ENCODE results near the gene TAP1.
A peak's percentile ranks its signal among the peaks of the same experiment; 100 is the strongest.

TAP1 gene

GRCh38 chr6:32838114-32838958 lies 15.2 kb downstream of the TAP1 start, which contains the start of gene TAP2:
Gene TAP2 (minus strand): TSS chr6:32838739. CDS start chr6:32838233, 506 bp downstream.
- H3K9me3 ChIP-seq (ENCODE audit: low read depth, low read length), result no peaks in the 10 kb centered on the region
- DNase-seq (ENCODE audit: low read depth, low spot score), result peak; percentile 22
- peak within 1 kb of the TSS; percentile 87 for H3K9ac ChIP-seq (ENCODE audit: insufficient read length)
- no peaks in the 10 kb centered on the region for H3K36me3 ChIP-seq (ENCODE audit: insufficient read depth, low read length)
- peak within 1 kb of the TSS; percentile 98 for H3K4me3 ChIP-seq
- TF ChIP-seq POLR2AphosphoS5 (IDR thresholded peaks at IDR 0.05; ENCODE audit: borderline replicate concordance, low read depth, low read length), result peak; percentile 33; the same call in 1 of the 2 replicates
- TF ChIP-seq EZH2 (IDR thresholded peaks at IDR 0.05), result no peak
- no peak for TF ChIP-seq FOXP2 (optimal IDR thresholded peaks at IDR 0.05; ENCODE audit: control extremely low read depth, extremely low read length, insufficient read depth)
- peak within 1 kb of the TSS; percentile 57; the same call in 1 of the 2 replicates for H3K27ac ChIP-seq

DNA sequence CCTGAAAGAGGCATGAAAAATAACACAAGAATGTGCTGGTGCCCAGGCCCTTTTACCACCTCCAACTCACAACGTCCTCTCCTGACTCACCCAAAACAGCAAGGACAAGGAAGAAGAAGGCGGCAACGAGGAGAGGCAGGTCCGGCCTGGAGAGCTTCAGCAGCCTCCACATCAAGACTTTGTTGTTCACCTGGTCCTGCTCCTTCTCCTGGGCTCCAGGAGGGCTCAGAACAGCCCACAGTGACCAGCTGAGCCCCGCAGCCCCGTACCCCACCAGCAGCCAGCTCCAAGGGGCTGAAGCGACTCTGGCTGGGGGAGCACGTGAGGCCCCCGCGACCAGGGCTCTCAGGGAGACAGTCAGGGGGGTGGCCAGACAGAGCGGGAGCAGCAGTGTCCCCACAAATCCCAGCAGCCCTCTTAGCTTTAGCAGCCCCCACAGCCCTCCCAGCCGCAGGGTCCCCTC lies 15.8 kb downstream of the TAP1 start:
- H3K27ac ChIP-seq, result no peak overlapping the region
- no peak for TF ChIP-seq POLR2AphosphoS5 (IDR thresholded peaks at IDR 0.05; ENCODE audit: borderline replicate concordance, low read depth, low read length)
- H3K36me3 ChIP-seq (ENCODE audit: insufficient read depth, low read length), result no peaks in the 10 kb centered on the region
- peak overlapping the region; percentile 98 for H3K4me3 ChIP-seq
- DNase-seq (ENCODE audit: low read depth, low spot score), result no peak
- no peaks in the 10 kb centered on the region for H3K9me3 ChIP-seq (ENCODE audit: low read depth, low read length)
- peak overlapping the region; percentile 87 for H3K9ac ChIP-seq (ENCODE audit: insufficient read length)

DNA sequence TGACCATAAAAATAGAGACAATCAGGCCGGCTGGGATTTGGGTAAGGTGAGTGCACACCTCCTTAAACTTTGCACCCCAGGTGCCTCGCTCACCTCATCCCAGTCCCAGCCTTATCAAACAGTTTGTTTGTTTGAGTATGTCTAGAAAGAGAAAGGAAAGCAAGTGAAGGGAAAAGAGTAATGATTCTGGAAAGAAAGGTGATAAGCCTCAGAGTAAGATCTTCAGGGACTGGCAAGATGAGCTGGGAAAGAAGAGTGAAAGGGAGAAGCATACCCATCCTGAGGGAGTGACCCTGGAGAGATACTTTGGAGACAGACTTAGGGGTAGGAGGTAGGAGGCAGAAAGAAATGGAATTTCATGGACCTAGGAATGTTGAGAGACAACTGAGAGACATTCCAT lies 16.6 kb downstream of the TAP1 start:
- H3K9me3 ChIP-seq (ENCODE audit: low read depth, low read length), result no peaks in the 10 kb centered on the region
- H3K4me3 ChIP-seq, result no peak overlapping the region
- H3K27ac ChIP-seq, result no peak overlapping the region
- TF ChIP-seq POLR2AphosphoS5 (IDR thresholded peaks at IDR 0.05; ENCODE audit: borderline replicate concordance, low read depth, low read length) (no peak), EZH2 (IDR thresholded peaks at IDR 0.05) (no peak), FOXP2 (optimal IDR thresholded peaks at IDR 0.05; ENCODE audit: control extremely low read depth, extremely low read length, insufficient read depth) (no peak)
- no peaks in the 10 kb centered on the region for H3K36me3 ChIP-seq (ENCODE audit: insufficient read depth, low read length)
- no peak for DNase-seq (ENCODE audit: low read depth, low spot score)
- H3K9ac ChIP-seq (ENCODE audit: insufficient read length), result no peak overlapping the region

DNA sequence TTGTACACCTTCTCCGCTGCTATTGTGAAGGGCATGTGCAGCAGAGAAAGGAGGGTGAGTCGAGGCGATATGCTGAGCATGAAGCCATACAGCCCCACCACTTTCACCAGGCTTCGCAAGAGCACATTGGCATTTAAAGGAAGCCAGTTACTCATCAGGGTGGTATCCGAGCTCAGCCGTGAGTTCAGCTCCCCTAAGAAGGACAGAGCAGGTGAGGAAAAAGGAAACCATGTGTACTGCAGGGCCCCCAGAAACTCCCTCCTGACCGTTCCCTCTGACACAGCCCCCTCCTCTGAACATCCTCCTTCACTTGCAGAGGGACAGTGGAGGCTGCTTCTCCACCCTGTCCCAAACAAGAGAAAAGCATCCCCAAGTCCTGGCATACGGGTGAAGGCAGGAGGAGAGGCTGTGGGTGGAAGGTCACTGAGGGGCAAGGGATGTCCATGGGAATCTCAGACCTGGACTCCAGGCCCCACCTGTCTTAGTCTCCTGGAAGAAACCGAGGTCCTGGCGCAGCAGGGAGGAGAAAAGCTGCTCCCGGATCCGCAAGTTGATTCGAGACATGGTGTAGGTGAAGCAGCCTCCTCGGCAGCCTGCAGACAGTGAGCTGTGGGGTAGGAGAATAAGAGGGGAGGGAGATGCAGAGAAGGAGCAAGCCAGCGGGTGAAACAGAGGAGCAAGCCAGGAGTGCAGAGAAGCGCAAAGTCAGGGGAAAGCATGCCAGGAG lies 18.2 kb downstream of the TAP1 start:
- Histone ChIP-seq H3K4me3 (no peak overlapping the region), H3K9ac (ENCODE audit: insufficient read length) (no peak overlapping the region), H3K27ac (no peak overlapping the region), H3K9me3 (ENCODE audit: low read depth, low read length) (no peaks in the 10 kb centered on the region), H3K36me3 (ENCODE audit: insufficient read depth, low read length) (no peaks in the 10 kb centered on the region; the same call in 1 of the 2 replicates)
- TF ChIP-seq POLR2AphosphoS5 (IDR thresholded peaks at IDR 0.05; ENCODE audit: borderline replicate concordance, low read depth, low read length), result no peak
- no peak for TF ChIP-seq FOXP2 (optimal IDR thresholded peaks at IDR 0.05; ENCODE audit: control extremely low read depth, extremely low read length, insufficient read depth)
- TF ChIP-seq EZH2 (IDR thresholded peaks at IDR 0.05), result no peak
- DNase-seq (ENCODE audit: low read depth, low spot score), result no peak

DNA sequence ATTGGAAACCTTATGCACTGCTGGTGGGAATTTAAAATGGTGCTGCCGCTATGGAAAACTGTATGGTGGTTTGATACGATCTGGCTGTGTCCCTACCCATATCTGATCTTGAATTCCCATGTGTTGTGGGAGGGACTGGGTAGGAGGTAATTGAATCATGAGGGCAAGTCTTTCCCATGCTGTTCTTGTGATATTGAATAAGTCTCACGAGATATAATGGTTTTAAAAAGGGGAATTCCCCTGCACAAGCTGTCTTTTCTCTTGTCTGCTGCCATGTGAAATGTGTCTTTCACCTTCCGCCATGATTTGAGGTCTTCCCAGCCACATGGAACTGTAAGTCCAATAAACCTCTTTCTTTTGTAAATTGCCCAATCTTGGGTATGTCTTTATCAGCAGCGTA lies 19.8 kb downstream of the TAP1 start:
- TF ChIP-seq EZH2 (IDR thresholded peaks at IDR 0.05), result no peak
- TF ChIP-seq FOXP2 (optimal IDR thresholded peaks at IDR 0.05; ENCODE audit: control extremely low read depth, extremely low read length, insufficient read depth), result no peak
- TF ChIP-seq POLR2AphosphoS5 (IDR thresholded peaks at IDR 0.05; ENCODE audit: borderline replicate concordance, low read depth, low read length), result no peak
- Histone ChIP-seq H3K9me3 (ENCODE audit: low read depth, low read length) (no peaks in the 10 kb centered on the region), H3K27ac (no peak overlapping the region), H3K4me3 (no peak overlapping the region), H3K36me3 (ENCODE audit: insufficient read depth, low read length) (no peaks in the 10 kb centered on the region; the same call in 1 of the 2 replicates), H3K9ac (ENCODE audit: insufficient read length) (no peak overlapping the region)
- no peak for DNase-seq (ENCODE audit: low read depth, low spot score)

DNA sequence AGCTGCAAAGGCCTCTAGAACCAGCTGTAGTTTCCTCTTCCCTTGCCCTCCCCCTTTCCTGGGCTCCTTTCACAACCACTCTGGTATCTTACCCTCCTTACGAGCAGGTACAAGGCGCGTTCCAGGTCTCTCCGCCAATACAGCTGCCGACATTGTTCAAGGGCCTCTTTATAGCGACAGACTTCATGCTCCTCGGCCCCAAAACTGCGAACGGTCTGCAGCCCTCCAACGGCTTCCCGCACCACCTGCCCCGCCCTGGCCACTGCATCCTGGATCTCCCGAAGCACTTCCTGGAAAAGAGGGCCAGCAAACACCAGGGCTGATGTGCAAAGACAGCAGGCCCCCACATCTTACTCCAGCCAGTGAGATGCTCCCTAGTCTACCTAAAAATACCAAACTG lies 21.0 kb downstream of the TAP1 start:
- Histone ChIP-seq H3K36me3 (ENCODE audit: insufficient read depth, low read length) (no peaks in the 10 kb centered on the region; the same call in 1 of the 2 replicates), H3K9me3 (ENCODE audit: low read depth, low read length) (no peaks in the 10 kb centered on the region), H3K27ac (no peak overlapping the region), H3K4me3 (no peak overlapping the region), H3K9ac (ENCODE audit: insufficient read length) (no peak overlapping the region)
- DNase-seq (ENCODE audit: low read depth, low spot score), result no peak
- no peak for TF ChIP-seq POLR2AphosphoS5 (IDR thresholded peaks at IDR 0.05; ENCODE audit: borderline replicate concordance, low read depth, low read length)
- TF ChIP-seq FOXP2 (optimal IDR thresholded peaks at IDR 0.05; ENCODE audit: control extremely low read depth, extremely low read length, insufficient read depth), result no peak
- TF ChIP-seq EZH2 (IDR thresholded peaks at IDR 0.05), result no peak

DNA sequence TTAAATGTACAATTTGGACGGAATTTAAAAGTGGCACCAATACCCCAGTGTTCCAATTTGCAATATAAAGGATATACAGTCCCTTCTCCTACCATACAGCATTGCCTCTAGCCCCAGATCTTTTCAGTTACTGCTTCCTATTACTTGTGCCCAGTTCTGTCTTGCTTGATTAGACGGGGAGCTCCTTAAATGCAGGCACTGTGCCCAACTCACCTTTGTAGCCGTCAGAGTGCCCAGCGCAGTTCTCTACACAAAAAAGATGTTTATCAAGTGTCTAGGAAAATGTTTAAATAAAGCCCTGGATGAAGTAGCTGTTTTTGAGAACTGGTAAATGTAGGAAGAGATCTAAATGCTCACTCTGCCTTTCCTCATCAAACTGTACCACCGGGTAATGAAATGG lies 22.6 kb downstream of the TAP1 start:
- Histone ChIP-seq H3K27ac (no peak overlapping the region), H3K36me3 (ENCODE audit: insufficient read depth, low read length) (no peaks in the 10 kb centered on the region; the same call in 1 of the 2 replicates), H3K9me3 (ENCODE audit: low read depth, low read length) (no peaks in the 10 kb centered on the region), H3K4me3 (no peak overlapping the region), H3K9ac (ENCODE audit: insufficient read length) (no peak overlapping the region)
- no peak for TF ChIP-seq FOXP2 (optimal IDR thresholded peaks at IDR 0.05; ENCODE audit: control extremely low read depth, extremely low read length, insufficient read depth)
- TF ChIP-seq EZH2 (IDR thresholded peaks at IDR 0.05), result no peak
- no peak for TF ChIP-seq POLR2AphosphoS5 (IDR thresholded peaks at IDR 0.05; ENCODE audit: borderline replicate concordance, low read depth, low read length)
- no peak for DNase-seq (ENCODE audit: low read depth, low spot score)

DNA sequence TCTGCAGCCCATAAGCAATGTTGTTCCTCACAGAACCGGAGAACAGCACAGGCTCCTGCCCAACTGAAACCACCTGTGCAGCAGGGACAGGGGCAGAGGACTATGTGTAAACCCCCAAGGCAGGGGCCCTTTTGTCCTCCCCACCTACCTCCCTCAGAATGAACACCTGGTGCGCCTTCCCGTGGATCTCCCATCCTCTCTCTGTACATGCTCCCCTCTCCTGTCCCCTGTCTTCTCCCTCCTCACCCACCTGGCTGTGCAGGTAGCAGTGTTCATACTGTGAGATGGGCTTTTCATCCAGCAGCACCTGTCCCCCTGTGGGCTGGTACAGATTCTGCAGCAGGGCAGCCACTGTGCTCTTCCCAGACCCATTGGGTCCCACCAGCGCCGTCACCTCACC lies 23.5 kb downstream of the TAP1 start:
- no peaks in the 10 kb centered on the region; the same call in 1 of the 2 replicates for H3K36me3 ChIP-seq (ENCODE audit: insufficient read depth, low read length)

More for the DNA sequence above, 23.5 kb downstream of the TAP1 start:
- no peaks in the 10 kb centered on the region for H3K9me3 ChIP-seq (ENCODE audit: low read depth, low read length)
- no peak for DNase-seq (ENCODE audit: low read depth, low spot score)
- no peak overlapping the region for H3K27ac ChIP-seq
- H3K4me3 ChIP-seq, result no peak overlapping the region
- H3K9ac ChIP-seq (ENCODE audit: insufficient read length), result no peak overlapping the region
- TF ChIP-seq FOXP2 (optimal IDR thresholded peaks at IDR 0.05; ENCODE audit: control extremely low read depth, extremely low read length, insufficient read depth) (no peak), POLR2AphosphoS5 (IDR thresholded peaks at IDR 0.05; ENCODE audit: borderline replicate concordance, low read depth, low read length) (no peak), EZH2 (IDR thresholded peaks at IDR 0.05) (no peak)
